GM06990 (cell line): ENCODE data around the gene IPO9.

Experiments
- DNase-seq: peaks from one replicate; pipeline ENCODE4 v3.0.0-alpha.2; 2011; ENCODE audit not compliant: insufficient read length; ENCODE audit errors: extremely low read depth
- H3K27me3 ChIP-seq: replicated peaks from 2 replicates; pipeline ENCODE4 v1.6.0; 2011; ENCODE audit warnings: low read length; ENCODE audit not compliant: control insufficient read depth, insufficient read depth
- H3K36me3 ChIP-seq: 2 replicates; pipeline ENCODE4 v1.5.1; 2011; ENCODE audit warnings: low read length; ENCODE audit not compliant: control insufficient read depth, insufficient read depth
- H3K4me3 ChIP-seq: replicated peaks from 2 replicates; pipeline ENCODE4 v1.5.1; 2011; ENCODE audit warnings: low read depth, mild to moderate bottlenecking, control low read depth, low read length
- TF ChIP-seq, protein P1 (sequence below): IDR thresholded peaks from 2 replicates; pipeline ENCODE4 v1.5.1; 2011; ENCODE audit warnings: low read length, control low read depth, mild to moderate bottlenecking, inconsistent platforms; ENCODE audit not compliant: insufficient read depth, poor library complexity, severe bottlenecking

The IPO9 gene

DNA sequence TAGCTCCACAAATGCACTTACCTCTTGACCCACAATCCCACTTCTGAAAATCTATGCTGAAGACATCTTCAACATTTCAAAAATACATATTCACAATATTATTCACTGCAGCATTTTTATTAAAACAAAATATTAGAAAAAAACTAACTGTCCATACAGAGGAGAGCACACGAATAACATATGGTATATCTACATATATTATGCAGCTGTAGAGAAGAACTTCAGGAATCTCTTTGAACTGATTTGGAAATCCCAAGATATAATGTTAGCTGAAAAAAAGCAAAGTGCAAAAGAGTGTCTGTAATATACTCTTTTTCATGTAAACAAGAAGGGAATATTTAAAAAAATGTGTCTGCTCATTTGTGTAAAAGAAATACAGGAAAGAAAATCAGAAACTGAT lies 11.5 kb downstream of the IPO9 start:
- Histone ChIP-seq H3K27me3 (no peaks in the 10 kb centered on the region), H3K36me3 (no peaks in the 10 kb centered on the region; the same call in none of the 2 replicates), H3K4me3 (no peak overlapping the region)
- TF ChIP-seq, protein P1, sequence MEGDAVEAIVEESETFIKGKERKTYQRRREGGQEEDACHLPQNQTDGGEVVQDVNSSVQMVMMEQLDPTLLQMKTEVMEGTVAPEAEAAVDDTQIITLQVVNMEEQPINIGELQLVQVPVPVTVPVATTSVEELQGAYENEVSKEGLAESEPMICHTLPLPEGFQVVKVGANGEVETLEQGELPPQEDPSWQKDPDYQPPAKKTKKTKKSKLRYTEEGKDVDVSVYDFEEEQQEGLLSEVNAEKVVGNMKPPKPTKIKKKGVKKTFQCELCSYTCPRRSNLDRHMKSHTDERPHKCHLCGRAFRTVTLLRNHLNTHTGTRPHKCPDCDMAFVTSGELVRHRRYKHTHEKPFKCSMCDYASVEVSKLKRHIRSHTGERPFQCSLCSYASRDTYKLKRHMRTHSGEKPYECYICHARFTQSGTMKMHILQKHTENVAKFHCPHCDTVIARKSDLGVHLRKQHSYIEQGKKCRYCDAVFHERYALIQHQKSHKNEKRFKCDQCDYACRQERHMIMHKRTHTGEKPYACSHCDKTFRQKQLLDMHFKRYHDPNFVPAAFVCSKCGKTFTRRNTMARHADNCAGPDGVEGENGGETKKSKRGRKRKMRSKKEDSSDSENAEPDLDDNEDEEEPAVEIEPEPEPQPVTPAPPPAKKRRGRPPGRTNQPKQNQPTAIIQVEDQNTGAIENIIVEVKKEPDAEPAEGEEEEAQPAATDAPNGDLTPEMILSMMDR: no peak
- DNase-seq: no peak

DNA sequence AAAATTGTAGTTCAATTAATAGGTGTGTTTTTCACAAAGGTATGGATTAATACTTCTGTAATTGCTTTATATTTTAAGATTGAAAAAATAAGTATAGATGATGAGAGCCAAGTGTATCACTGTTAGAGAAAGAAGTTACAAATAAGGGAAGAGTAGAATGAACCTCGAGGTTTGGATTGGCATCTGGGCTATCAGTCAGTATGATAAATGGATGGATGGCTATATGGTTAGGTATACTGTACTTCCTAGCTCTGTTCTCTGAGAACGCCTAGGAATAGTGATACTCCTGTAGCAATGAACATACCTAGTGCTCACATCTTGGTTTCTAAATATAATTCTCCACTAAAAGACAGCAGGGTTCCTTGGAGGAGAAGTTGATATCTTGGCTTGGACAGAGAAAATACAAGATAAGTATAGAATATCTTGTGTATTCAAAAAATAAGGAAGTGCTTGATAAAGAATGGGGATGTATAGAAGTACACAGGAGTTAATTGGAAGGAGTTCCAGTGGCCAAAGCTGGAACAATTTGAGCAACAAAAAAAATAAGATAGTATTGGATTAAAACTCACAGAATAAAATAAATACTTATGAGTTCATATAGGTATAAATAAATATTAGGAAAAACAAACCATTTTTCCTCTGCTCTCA lies 12.4 kb downstream of the IPO9 start:
- no peaks in the 10 kb centered on the region; the same call in none of the 2 replicates for H3K36me3 ChIP-seq
- TF ChIP-seq, protein P1: no peak
- H3K4me3 ChIP-seq: no peak overlapping the region
- no peaks in the 10 kb centered on the region for H3K27me3 ChIP-seq
- DNase-seq: no peak

DNA sequence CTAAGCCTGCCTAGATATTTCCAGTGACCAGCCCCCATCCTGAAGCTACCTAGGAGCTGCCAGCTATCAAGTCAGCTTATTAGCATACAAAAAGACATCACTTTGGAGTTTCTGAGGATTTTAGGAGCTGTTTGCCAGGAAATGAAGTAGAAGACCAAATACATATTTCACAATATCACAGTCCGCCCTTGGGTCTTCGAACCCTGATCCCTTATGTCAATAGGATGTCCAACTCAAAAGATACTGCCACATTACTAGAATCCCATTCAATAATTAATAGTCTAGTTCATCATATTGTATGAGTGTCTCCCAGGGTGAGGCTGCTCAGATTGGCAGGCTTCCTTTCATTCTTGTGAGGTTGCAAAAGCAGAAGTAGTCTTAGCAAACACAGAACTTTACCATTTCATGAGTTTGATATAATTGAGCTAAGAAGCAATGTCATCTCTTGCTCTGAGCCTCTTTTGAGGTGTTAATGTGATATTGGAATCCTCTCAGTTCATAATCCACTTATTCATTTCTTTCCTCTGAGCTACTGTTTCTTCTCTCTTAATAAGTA lies 13.6 kb downstream of the IPO9 start:
- no peaks in the 10 kb centered on the region; the same call in none of the 2 replicates for H3K36me3 ChIP-seq
- TF ChIP-seq, protein P1: no peak
- no peak for DNase-seq
- H3K4me3 ChIP-seq: no peak overlapping the region
- H3K27me3 ChIP-seq: no peaks in the 10 kb centered on the region

DNA sequence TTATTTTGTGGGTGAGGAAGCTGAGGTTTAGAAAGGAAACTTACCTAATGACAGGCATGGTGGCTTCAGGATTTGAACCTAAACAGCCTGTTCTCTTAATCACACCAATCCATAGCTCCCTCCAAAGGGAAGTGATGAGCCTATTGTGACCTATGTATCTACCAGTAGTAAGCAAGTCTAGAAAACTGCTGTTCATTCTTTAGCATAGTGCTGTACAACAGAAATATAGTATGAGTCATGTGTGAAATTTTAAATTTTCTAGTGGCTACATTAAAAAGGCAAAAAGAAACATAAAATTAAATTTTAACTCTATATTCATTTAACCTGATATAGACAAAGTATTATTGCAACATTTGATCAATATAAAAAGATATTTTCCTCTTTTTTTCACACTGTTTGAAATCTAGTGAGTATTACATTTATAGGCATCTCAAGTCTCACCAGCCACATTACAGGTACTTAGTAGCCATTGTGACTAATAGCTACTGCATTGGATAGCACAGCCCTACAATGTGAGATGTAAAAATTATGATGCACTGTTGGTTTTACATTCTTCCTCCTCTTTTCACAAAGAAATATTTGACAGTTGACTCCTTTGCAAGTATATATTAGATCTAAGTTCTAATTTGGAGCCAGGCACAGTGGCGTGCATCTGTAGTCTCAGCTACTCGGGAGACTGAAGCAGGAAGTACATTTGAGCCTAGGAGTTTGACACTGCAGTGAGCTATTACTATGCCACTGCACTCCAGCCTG lies 16.6 kb downstream of the IPO9 start:
- TF ChIP-seq, protein P1: no peak
- no peak for DNase-seq
- Histone ChIP-seq H3K27me3 (no peaks in the 10 kb centered on the region), H3K36me3 (peaks cover 4% of the 10 kb centered on the region), H3K4me3 (no peak overlapping the region)

DNA sequence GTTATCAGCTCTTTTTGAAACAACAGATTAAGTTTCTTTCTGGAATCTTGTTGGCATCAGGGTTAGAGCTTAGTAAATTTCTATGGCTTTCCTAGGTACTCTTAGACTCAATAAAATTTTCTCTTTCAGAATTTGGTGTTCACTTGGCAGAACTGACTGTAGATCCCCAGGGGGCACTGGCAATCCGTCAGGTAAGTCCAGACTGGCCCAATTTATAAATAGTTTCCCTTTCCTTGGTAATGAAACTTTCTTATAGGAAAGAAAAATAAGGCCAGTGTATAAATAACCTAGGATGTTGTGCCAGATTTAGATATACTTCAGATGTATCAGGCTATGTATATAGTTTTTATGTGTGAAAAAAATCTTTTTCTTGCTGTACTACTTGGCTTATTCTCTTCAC lies 18.2 kb downstream of the IPO9 start:
- H3K27me3 ChIP-seq: no peaks in the 10 kb centered on the region
- TF ChIP-seq, protein P1: no peak
- no peak for DNase-seq
- no peak overlapping the region for H3K4me3 ChIP-seq
- peaks cover 6% of the 10 kb centered on the region for H3K36me3 ChIP-seq
